HepG2 (cell line): ENCODE measurements around the gene ZBTB44.

ENCODE experiments used
- ATF3 ChIP-seq: sonication (generic); formaldehyde crosslinking; IDR thresholded peaks from 2 replicates; pipeline ENCODE4 v1.4.0; 2020; ENCODE audit warnings: missing genetic modification reagents
- KDM1A ChIP-seq: IDR thresholded peaks from 2 replicates; pipeline ENCODE4 v1.6.1; 2016; ENCODE audit warnings: missing compliant biosample characterization
- POLR2A ChIP-seq, 2 experiments: IDR thresholded peaks; 2 replicates each; pipeline ENCODE4 v1.6.1; 2011; ENCODE audit warnings: low read depth in 2 of 2, low read length in 2 of 2, mild to moderate bottlenecking in 1 of 2, moderate library complexity in 1 of 2; ENCODE audit not compliant: insufficient read depth in 1 of 2
- ZNF639 ChIP-seq: conservative IDR thresholded peaks from 2 replicates; pipeline ENCODE4 v1.6.1; 2018; ENCODE audit warnings: missing genetic modification reagents
- ZNF646 ChIP-seq: sonication (generic); formaldehyde crosslinking; IDR thresholded peaks from 2 replicates; pipeline ENCODE4 v1.9.0; 2021; ENCODE audit warnings: mild to moderate bottlenecking, missing genetic modification reagents
- ZSCAN29 ChIP-seq: sonication (generic); formaldehyde crosslinking; conservative IDR thresholded peaks from 2 replicates; pipeline ENCODE4 v1.4.0; 2020; ENCODE audit warnings: mild to moderate bottlenecking, missing genetic modification reagents

GRCh38 chr11:130213979-130214281 is 100.8 kb downstream of the ZBTB44 start:
- no peak for TF ChIP-seq POLR2A (IDR thresholded peaks at IDR 0.05; ENCODE audit: insufficient read depth in 1 of 2, low read depth in 2 of 2, low read length in 2 of 2)
- no peak for TF ChIP-seq KDM1A (CRISPR knock-in tag)
- TF ChIP-seq ZSCAN29 = no peak
- TF ChIP-seq ZNF646 (CRISPR knock-in tag) = no peak
- no peak for TF ChIP-seq ATF3 (CRISPR knock-in tag)
- TF ChIP-seq ZNF639 (CRISPR knock-in tag) = no peak
